MM.1S (cell line): Measurements from ENCODE around the gene CRYZL1.

Experiments
- DNase-seq: peaks from one replicate; pipeline ENCODE4 v3.0.0-alpha.2; 2015
- H2AFZ ChIP-seq: fragments of 300-600 bp; sonication (generic); 2 replicates; pipeline ENCODE4 v1.6.0; 2016; ENCODE audit warnings: antibody characterized with exemption, low read length
- H3F3A ChIP-seq: fragments of 300-600 bp; sonication (generic); 2 replicates; pipeline ENCODE4 v1.6.1; 2016; ENCODE audit warnings: mild to moderate bottlenecking, antibody characterized with exemption, low read length, moderate library complexity, mixed read lengths; ENCODE audit not compliant: insufficient read depth
- H3K27ac ChIP-seq: fragments of 300-600 bp; sonication (generic); 2 replicates; pipeline ENCODE4 v1.5.1; 2016; ENCODE audit warnings: mild to moderate bottlenecking, low read length
- H3K27me3 ChIP-seq: fragments of 300-600 bp; sonication (generic); replicated peaks from 2 replicates; pipeline ENCODE4 v1.6.0; 2016; ENCODE audit warnings: low read length; ENCODE audit not compliant: insufficient read depth
- H3K36me3 ChIP-seq: fragments of 300-600 bp; sonication (generic); replicated peaks from 2 replicates; pipeline ENCODE4 v1.6.1; 2016; ENCODE audit warnings: mild to moderate bottlenecking, low read length, mixed read lengths; ENCODE audit not compliant: insufficient read depth
- H3K4me1 ChIP-seq: fragments of 300-600 bp; sonication (generic); 2 replicates; pipeline ENCODE4 v1.6.1; 2016; ENCODE audit warnings: low read length, mixed read lengths
- H3K4me2 ChIP-seq: fragments of 300-600 bp; sonication (generic); 2 replicates; pipeline ENCODE4 v1.6.0; 2016; ENCODE audit warnings: low read depth, low read length
- H3K4me3 ChIP-seq: fragments of 300-600 bp; sonication (generic); 2 replicates; pipeline ENCODE4 v1.5.1; 2016; ENCODE audit warnings: low read length, mixed read lengths
- H3K79me2 ChIP-seq: fragments of 300-600 bp; sonication (generic); 2 replicates; pipeline ENCODE4 v1.6.1; 2016; ENCODE audit warnings: mixed run types, low read length, mixed read lengths
- H3K9ac ChIP-seq: fragments of 300-600 bp; sonication (generic); 2 replicates; pipeline ENCODE4 v1.6.1; 2016; ENCODE audit warnings: low read length, mixed read lengths
- H3K9me2 ChIP-seq: fragments of 300-600 bp; sonication (generic); replicated peaks from 2 replicates; pipeline ENCODE4 v1.6.1; 2016; ENCODE audit warnings: mild to moderate bottlenecking, low read length, mixed read lengths; ENCODE audit not compliant: insufficient read depth
- H3K9me3 ChIP-seq: fragments of 300-600 bp; sonication (generic); replicated peaks from 2 replicates; pipeline ENCODE4 v1.6.1; 2016; ENCODE audit warnings: mild to moderate bottlenecking, low read length, mixed read lengths; ENCODE audit not compliant: insufficient read depth
- H4K20me1 ChIP-seq: fragments of 300-600 bp; sonication (generic); 2 replicates; pipeline ENCODE4 v1.6.1; 2016; ENCODE audit warnings: mild to moderate bottlenecking, low read length, moderate library complexity, mixed read lengths; ENCODE audit not compliant: insufficient read depth
- CTCF ChIP-seq: fragments of 300-600 bp; sonication (generic); IDR thresholded peaks from 2 replicates; pipeline ENCODE4 v1.5.1; 2016; ENCODE audit warnings: antibody characterized with exemption, low read length, mixed read lengths
- EZH2 ChIP-seq: fragments of 300-600 bp; sonication (generic); optimal IDR thresholded peaks from 2 replicates; pipeline ENCODE3; 2017; ENCODE audit warnings: low read depth, mild to moderate bottlenecking, antibody characterized with exemption, low read length, mixed read lengths
- EZH2phosphoT487 ChIP-seq: fragments of 300-600 bp; sonication (generic); IDR thresholded peaks from 2 replicates; pipeline ENCODE4 v1.6.1; 2018; ENCODE audit warnings: antibody characterized with exemption, low read length

CRYZL1 gene

GRCh38 chr21:33540711-33541104 is 100.8 kb downstream of the CRYZL1 start:
- peaks cover 24% of the 10 kb centered on the region for H4K20me1 ChIP-seq
- peaks cover 86% of the 10 kb centered on the region for H3K79me2 ChIP-seq
- no peaks in the 10 kb centered on the region for H3K9me3 ChIP-seq
- peaks cover 28% of the 10 kb centered on the region for H3K36me3 ChIP-seq
- peak overlapping the region; percentile 96; the same call in 1 of the 2 replicates for H3K27ac ChIP-seq
- peaks cover 19% of the 10 kb centered on the region for H3K4me1 ChIP-seq
- H3K27me3 ChIP-seq: no peaks in the 10 kb centered on the region
- no peaks in the 10 kb centered on the region for H3K9me2 ChIP-seq
- H3F3A ChIP-seq: peaks cover 29% of the 10 kb centered on the region
- H3K4me2 ChIP-seq: peak overlapping the region; percentile 67
- H3K4me3 ChIP-seq: peak overlapping the region; percentile 83
- H3K9ac ChIP-seq: no peak overlapping the region; the same call in 1 of the 2 replicates
- no peak for TF ChIP-seq CTCF
- no peak for TF ChIP-seq EZH2phosphoT487
- TF ChIP-seq EZH2: no peak
- peak; percentile 26 for DNase-seq
- H2AFZ ChIP-seq: no peak overlapping the region

DNA sequence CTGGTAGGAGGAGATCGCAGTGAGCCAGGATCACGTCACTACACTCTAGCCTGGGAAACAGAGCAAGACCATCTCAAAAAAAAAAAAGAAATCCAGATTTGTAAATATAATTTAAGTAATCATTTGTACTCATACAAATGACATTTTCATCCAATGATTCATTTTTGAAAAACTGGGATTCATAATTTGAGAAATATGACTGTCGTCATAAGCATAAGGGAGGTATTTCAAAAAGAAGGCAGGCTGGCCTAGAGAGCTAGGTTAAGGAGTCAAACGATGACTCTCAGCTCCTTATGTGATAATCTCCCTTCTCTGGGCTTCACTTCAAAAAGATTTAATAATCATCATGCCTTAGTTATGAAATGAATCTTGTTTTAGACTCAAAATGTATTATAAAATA is 101.9 kb downstream of the CRYZL1 start:
- peaks cover 11% of the 10 kb centered on the region for H3K4me1 ChIP-seq
- H3K36me3 ChIP-seq: peaks cover 32% of the 10 kb centered on the region
- peaks cover 13% of the 10 kb centered on the region for H4K20me1 ChIP-seq
- H3K27ac ChIP-seq: no peak overlapping the region
- TF ChIP-seq CTCF (no peak), EZH2phosphoT487 (no peak), EZH2 (no peak)
- no peak overlapping the region for H3K9ac ChIP-seq
- H3K4me3 ChIP-seq: no peak overlapping the region
- no peak overlapping the region for H2AFZ ChIP-seq
- H3K79me2 ChIP-seq: peaks cover 79% of the 10 kb centered on the region
- H3K9me2 ChIP-seq: no peaks in the 10 kb centered on the region
- DNase-seq: no peak
- no peak overlapping the region for H3K4me2 ChIP-seq
- H3F3A ChIP-seq: peaks cover 29% of the 10 kb centered on the region
- no peaks in the 10 kb centered on the region for H3K9me3 ChIP-seq
- no peaks in the 10 kb centered on the region for H3K27me3 ChIP-seq
